Activated naive CD4-positive, alpha-beta T cell treated with anti-CD3 and anti-CD28 coated beads, Interleukin-2, amount 50 U/mL, for 16 hours (primary cell): ENCODE data around the gene F8A3.
"Not testable (repeated sequence)": the region's sequence is repeated elsewhere in the genome, so short reads cannot be mapped to it uniquely, and the experiment has no call there.

Experiments
- DNase-seq: peaks from one replicate; pipeline ENCODE4 v3.0.0-alpha.2; 2020

F8A3 gene

DNA sequence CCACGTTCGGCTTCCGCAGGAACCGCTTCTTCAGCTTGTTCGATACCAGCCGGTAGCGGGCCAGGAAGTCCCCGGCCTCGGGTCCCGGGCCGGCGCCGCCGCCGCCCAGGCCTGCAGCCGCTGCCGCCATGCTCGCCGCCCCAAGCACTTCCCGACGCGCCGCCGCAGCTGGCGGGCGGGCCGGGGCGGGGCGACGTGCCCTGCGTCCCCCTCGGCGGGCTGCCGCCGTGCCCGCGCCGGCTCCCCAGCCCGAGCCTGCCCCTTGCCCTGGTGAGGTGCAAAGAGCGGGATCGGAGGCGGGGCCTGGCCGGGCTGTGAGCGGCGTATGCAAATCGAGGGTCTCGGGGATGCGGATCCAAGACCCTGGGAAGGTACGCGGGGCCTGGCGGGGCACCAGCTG, at the start of gene F8A3:
Gene F8A3, minus strand, starts transcription at position 150 of the 400 bp plus-strand sequence. Its CDS starts 20 bp downstream, at position 130.
- DNase-seq: not testable (repeated sequence)

DNA sequence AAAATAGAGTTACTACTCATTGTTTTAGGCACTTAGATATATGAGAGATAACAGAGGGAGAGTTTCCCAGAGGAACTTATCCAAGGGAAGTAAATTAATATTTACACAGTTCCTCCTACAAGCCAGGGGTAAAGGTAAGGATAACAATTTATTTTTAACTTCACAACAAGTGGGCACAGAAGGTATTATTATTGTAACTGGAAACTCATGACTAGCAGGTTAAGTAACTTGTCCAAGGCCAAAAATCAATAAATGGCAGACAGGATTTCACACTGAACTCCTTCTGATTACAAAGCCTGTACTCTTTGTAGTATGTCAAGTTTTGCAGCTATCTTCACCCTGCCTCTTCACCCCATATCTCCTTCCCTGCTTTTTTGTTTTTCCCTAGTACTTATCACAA, 46.9 kb upstream of the F8A3 start:
- no peak for DNase-seq

DNA sequence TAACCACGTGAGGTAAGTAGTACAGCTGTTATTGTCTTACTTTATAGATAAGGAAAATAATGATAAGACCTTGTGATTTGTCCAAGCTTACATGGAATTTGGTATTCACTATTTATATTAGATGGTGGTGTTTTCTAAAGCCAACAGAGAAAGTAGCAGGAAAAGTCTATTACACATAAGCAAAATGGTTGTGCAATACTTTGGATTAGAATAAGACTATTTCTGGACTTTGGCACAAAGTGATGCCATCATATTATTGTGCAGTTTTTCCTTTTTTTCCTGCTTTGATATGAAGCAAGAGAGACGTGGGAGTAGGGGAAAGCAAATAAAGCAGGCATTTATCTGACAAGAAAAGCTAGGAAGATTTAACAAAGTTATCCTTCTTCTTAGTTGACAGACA, 36.7 kb upstream of the F8A3 start:
- not testable (repeated sequence) for DNase-seq

DNA sequence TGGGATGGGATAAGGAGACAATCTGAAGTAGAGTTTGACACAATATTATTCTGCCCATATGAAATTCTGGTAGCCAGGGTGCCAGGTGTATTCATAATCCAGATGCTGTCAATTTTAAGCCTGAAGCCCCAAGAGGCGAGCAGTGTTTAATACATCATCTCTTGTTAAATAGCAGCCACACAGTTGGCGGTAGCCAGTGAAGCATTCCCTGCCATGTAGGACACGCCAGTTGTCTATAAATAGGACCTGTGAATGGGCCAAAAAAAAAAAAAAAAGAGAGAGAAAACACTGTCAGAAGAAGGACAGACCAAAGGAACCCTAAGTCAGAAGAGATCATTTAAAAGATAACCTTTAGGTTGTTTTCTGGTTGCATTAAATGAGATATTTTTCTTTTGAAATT, 33.0 kb upstream of the F8A3 start:
- DNase-seq: not testable (repeated sequence)

DNA sequence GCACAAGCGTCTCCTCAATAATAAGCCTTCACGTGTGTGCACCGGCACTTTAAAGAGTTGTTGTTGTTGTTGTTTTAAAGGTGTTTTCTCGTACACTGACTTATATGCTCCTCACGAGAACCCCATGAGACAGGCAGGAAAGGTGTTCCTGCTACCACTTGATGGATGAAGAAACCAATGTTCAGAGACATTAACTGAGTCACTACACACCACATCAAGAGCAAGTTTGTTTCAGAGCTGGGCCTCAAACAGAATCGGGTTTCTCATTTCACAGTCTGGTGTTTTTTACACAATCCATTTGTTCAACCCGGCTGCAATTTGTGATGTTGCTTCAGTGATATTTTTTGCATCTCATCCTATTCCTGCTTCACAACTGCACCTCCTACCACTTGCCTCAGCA, 18.7 kb upstream of the F8A3 start:
- not testable (repeated sequence) for DNase-seq

DNA sequence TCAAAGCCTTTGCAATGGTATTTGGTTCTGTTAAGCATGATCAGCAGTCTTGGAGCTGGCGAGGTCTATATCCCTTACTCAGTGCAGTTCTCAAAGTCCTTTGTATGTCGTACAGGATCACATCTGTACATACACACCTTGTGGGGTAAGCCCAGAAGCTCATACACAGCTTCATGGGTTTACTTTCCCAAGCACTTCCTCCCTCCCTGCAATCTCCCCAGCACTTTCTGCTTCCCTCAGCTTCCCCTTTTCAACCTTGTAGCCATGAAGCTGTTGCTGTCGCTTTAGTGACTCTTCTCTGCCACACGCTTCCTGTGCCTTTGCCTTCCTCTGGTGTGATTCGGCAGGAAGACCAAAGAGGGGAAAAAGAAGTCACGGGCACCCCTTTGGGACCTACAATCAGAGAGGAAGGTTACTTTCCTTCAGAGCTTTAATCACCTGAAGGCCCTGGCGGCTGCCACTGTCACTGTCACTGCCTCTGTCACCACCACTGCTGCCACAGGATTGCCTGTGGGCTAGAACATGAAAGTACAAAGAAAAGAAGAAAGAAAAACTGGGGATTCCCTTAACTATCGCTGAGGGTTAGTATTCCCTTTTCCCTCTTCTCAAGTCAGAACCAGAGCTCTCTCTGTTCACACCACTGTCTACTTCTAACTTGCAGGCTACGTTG, 8.0 kb upstream of the F8A3 start:
- not testable (repeated sequence) for DNase-seq

DNA sequence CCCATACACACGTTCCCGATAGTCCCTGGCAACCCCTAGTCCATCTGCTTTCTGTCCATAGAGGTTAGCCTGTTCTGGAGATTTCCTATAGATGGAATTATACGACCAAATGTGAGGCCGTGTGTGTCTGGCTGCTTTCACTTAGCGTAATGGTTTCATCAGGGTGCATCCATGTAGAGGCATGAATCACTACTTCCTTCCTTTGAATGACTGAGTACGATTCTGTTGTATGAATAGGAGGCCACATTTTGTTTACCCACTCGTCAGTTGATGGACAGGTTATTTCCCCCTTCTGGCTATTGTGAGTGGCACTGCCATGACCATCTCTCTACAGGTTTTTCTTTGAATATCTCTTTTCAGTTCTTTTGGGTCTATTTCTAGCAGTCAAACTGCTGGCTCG, 2.1 kb upstream of the F8A3 start:
- DNase-seq: not testable (repeated sequence)

DNA sequence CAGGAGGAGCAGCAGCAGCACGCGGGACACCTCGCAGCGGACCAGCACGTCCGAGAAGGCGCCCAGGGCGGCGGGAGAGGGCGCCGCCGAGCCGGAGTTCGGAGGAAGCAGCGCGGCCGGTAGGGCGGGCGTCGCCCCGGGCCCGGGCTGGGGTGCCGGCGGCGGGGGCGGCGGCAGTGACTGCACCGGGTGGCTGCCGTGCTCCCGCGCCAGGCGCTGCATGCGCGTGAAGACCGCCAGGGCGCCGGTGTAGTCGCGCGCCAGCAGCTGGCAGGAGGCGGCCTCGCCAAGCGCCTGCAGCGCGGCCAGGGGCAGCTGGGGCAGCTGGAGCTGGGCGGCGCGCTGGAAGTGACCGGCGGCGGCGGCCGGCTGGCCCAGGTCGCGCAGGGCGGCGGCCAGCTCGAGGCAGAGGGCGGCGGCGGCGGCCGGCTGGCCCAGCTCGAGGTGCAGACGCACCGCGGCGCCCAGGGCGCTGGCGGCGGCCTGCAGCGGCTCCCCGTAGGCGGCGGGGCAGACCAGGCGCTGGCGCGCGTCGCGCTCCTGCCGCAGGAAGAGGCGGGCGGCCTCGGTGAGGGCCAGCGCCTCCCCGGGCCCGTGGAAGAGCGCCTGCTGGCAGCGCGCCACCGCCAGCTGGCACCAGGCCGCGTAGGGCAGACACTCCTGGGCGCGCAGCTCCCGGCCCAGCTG, 516 bp downstream of the F8A3 start:
- DNase-seq: not testable (repeated sequence)

DNA sequence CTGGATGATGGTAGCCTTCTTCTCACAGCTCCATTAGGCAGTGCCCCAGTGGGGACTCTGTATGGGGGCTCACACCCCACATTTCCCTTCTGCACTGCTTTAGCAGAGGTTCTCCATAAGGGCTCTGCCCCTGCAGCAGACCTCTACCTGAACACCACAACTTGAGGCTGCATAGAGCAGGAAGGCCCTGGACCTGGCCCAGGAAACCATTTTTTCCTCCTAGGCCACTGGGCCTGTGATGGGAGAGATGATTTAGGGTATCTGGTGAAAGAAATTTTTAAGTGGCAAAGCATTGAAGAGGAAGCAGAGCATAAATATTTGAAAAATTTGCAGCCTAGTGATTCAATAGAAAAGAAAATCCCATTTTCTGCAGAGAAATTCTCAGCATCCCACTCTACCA, 17.3 kb downstream of the F8A3 start:
- DNase-seq: no peak

DNA sequence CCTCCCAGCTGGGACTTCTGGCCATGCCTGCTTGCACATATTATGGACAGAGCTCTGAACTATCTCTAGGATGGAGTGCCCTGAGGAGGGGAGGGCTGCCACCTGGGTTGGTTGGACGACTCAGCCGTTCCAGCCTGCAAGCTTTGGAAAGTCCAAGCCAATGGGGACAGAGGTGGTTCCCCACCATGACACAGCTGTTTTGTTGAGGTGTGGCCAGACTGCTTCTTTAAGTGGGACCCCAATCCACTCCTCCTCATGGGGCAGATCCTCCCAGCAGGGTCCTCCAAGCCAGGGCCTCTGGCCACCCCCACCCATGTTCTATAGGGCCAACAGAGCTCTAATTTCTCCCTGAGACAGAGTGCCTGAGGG, 22.7 kb downstream of the F8A3 start:
- DNase-seq: no peak

DNA sequence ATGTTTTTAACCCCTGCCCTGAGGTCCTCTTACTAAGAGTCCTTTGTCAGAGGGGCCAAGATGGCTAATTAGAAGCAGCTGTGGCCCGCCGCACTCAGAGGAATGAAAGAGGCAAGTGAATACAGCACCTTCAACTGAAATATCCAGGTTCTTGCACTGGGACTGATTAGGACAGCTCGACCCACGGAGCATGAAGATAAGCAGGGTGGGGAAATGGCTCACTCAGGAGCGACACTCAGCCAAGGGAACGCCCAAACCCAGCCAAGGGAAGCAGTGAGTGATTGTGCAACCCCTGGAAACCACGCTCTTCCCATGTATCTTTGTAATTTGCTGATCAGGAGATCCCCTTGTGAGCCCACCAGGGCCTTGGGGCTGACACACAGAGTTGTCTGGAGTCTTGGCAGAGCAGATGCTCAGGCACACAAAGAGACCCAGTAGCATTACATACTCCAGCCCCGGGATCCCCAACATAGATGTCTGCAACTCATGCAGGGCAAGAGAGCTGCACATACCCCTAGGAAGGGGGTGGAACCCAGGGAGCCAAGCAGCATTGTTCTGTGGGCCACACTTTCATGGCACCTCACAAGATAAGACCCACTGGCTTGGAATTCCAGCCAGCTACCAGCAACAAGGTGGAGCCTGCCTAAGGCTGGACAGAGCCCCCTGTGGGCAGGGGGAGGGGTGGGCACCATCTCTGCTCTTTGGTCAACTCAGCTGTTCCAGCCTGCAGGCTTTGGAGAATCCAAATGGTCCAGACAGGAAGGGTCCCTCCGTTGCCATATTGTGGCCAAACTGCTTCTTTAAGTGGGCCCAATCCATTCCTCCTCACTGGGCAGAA, 23.3 kb downstream of the F8A3 start:
- DNase-seq: no peak

DNA sequence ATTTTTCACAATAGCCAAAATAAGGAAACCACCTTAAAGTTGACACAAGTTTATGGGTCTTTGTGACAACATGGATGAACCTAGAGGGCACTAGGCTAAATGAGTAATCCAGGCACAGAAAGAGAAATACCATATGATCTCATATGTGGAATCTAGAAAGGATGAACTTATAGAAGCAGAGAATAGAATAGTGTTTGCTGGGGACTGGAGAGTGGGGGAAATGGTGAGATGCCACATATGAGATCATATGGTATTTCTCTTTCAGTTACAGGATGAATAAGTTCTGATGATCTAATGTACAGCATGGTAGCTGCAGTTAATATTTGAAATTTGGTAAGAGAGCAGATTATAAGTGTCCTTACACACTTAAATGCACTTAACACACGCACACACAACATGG, 40.7 kb downstream of the F8A3 start:
- no peak for DNase-seq
